ENCODE results near the gene SORCS2. TPM values are rescaled to one million over a fixed set of nuclear protein-coding genes. Genes with fewer than 3 reads are reported as not detected.
A peak's percentile ranks its signal among the peaks of the same experiment; 100 is the strongest.

SORCS2 gene
- polyA plus RNA-seq, 3 donors: 0.46 to 0.55 TPM; not detected in 1

- H3K79me2 ChIP-seq (ENCODE audit: insufficient read depth, low read length): no peaks in the 10 kb centered on the region
- H3K36me3 Mint-ChIP-seq: no peaks in the 10 kb centered on the region
- H3K4me3 ChIP-seq (replicated peaks in 1 of 3; ENCODE audit: low read depth in 2 of 3, low read length in 3 of 3): no peak overlapping the region
- H3K27me3 Mint-ChIP-seq (ENCODE audit: low read depth in 3 of 3): peaks cover 28 to 51% (median 49%) of the 10 kb centered on the region in 3 donors
- H3K4me1 ChIP-seq (ENCODE audit: control insufficient read depth in 1 of 2, insufficient read depth in 2 of 2, low read length in 2 of 2): no peaks in the 10 kb centered on the region
- no peaks in the 10 kb centered on the region for H3K9me3 ChIP-seq (replicated peaks in 1 of 2; ENCODE audit: control insufficient read depth in 1 of 2, insufficient read depth in 1 of 2, low read length in 2 of 2)
- no peaks in the 10 kb centered on the region for H3K36me3 ChIP-seq (replicated peaks in 1 of 2; ENCODE audit: control insufficient read depth in 1 of 2, insufficient read depth in 2 of 2, low read length in 2 of 2)
- H3K9me3 Mint-ChIP-seq: peaks cover 0 to 3% (median 0%) of the 10 kb centered on the region in 7 donors
- no peak overlapping the region for H3K4me2 ChIP-seq (replicated peaks; ENCODE audit: extremely low read depth, low read length, poor library complexity, severe bottlenecking)
- H3K27me3 ChIP-seq (ENCODE audit: control insufficient read depth in 2 of 2, insufficient read depth in 2 of 2, low read length in 2 of 2): peaks cover 0 to 30% of the 10 kb centered on the region in 2 donors
- H3K4me3 Mint-ChIP-seq: no peak overlapping the region
- TF ChIP-seq, protein P1, sequence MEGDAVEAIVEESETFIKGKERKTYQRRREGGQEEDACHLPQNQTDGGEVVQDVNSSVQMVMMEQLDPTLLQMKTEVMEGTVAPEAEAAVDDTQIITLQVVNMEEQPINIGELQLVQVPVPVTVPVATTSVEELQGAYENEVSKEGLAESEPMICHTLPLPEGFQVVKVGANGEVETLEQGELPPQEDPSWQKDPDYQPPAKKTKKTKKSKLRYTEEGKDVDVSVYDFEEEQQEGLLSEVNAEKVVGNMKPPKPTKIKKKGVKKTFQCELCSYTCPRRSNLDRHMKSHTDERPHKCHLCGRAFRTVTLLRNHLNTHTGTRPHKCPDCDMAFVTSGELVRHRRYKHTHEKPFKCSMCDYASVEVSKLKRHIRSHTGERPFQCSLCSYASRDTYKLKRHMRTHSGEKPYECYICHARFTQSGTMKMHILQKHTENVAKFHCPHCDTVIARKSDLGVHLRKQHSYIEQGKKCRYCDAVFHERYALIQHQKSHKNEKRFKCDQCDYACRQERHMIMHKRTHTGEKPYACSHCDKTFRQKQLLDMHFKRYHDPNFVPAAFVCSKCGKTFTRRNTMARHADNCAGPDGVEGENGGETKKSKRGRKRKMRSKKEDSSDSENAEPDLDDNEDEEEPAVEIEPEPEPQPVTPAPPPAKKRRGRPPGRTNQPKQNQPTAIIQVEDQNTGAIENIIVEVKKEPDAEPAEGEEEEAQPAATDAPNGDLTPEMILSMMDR (IDR thresholded peaks at IDR 0.05): no peak
- no peak for DNase-seq
- H3K9ac ChIP-seq (ENCODE audit: insufficient read depth, low read length, poor library complexity, severe bottlenecking): no peak overlapping the region
- H4K20me1 ChIP-seq (ENCODE audit: insufficient read depth, low read length): no peaks in the 10 kb centered on the region
- 84% methylated on average over 13 of the region's 14 CpGs for WGBS (ENCODE audit: insufficient coverage)
- intact Hi-C loops (cut with micrococcal nuclease): no loop called here
- no peak overlapping the region for H3K27ac ChIP-seq (ENCODE audit: low read depth in 1 of 2, low read length in 2 of 2)
- H2AFZ ChIP-seq (ENCODE audit: insufficient read depth, low read depth, low read length, poor library complexity, severe bottlenecking): no peak overlapping the region
- no peak overlapping the region for H3K27ac Mint-ChIP-seq
- no peaks in the 10 kb centered on the region for H3K4me1 Mint-ChIP-seq
Observed at GRCh38 chr4:7515390-7515902, 323.1 kb downstream of the SORCS2 start.

DNA sequence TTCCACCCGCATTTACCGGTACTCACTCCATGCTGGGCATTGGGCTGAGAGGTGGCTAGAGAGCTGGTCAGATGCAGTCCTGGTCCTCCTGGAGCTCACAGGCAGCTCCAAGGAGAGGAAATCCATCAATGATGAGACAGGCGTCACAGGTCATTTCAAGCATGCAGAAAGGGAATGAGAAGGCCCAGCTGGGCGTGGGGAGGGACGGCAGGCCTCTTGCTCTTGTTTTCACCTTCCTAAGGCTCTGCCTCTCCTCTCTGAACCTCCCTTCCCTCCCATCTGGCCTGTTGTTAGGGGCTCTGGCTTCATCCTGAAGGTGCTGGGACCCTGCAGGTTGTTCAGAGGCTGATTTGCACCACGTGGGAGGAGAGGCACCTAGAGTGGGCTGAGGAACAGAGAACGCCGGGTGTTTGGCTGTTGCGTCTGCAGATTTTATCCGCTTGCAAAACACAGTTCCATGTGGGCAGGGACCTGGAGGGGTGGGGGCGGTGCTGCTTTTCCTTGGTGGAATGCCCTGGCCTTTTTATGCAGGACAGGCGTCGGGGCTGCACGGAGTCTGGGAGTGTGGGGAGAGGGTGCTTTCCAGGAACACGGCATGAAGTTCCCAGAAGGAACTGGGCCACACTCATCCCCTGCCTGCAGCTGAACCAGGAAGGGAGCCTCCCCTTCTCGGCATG, 323.9 kb downstream of the SORCS2 start:
- H3K4me1 Mint-ChIP-seq: no peaks in the 10 kb centered on the region
- Histone ChIP-seq H3K4me1 (ENCODE audit: control insufficient read depth in 1 of 2, insufficient read depth in 2 of 2, low read length in 2 of 2) (no peaks in the 10 kb centered on the region), H3K27me3 (ENCODE audit: control insufficient read depth in 2 of 2, insufficient read depth in 2 of 2, low read length in 2 of 2) (peaks cover 0 to 30% of the 10 kb centered on the region in 2 donors), H3K9me3 (replicated peaks in 1 of 2; ENCODE audit: control insufficient read depth in 1 of 2, insufficient read depth in 1 of 2, low read length in 2 of 2) (no peaks in the 10 kb centered on the region), H3K9ac (ENCODE audit: insufficient read depth, low read length, poor library complexity, severe bottlenecking) (no peak overlapping the region), H3K4me2 (replicated peaks; ENCODE audit: extremely low read depth, low read length, poor library complexity, severe bottlenecking) (no peak overlapping the region), H2AFZ (ENCODE audit: insufficient read depth, low read depth, low read length, poor library complexity, severe bottlenecking) (no peak overlapping the region), H3K4me3 (replicated peaks in 1 of 3; ENCODE audit: low read depth in 2 of 3, low read length in 3 of 3) (no peak overlapping the region), H3K27ac (ENCODE audit: low read depth in 1 of 2, low read length in 2 of 2) (no peak overlapping the region), H3K79me2 (ENCODE audit: insufficient read depth, low read length) (no peaks in the 10 kb centered on the region), H3K36me3 (replicated peaks in 1 of 2; ENCODE audit: control insufficient read depth in 1 of 2, insufficient read depth in 2 of 2, low read length in 2 of 2) (no peaks in the 10 kb centered on the region), H4K20me1 (ENCODE audit: insufficient read depth, low read length) (no peaks in the 10 kb centered on the region)
- no peaks in the 10 kb centered on the region for H3K36me3 Mint-ChIP-seq
- intact Hi-C loops (cut with micrococcal nuclease): no loop called here
- DNase-seq: no peak
- H3K27me3 Mint-ChIP-seq (ENCODE audit: low read depth in 3 of 3): peaks cover 26 to 50% (median 48%) of the 10 kb centered on the region in 3 donors
- WGBS (ENCODE audit: insufficient coverage): 37% methylated on average over 5 of the region's 16 CpGs
- peak overlapping the region in 1 of 2 donors; percentile 30 for H3K4me3 Mint-ChIP-seq
- H3K9me3 Mint-ChIP-seq: peaks cover 0 to 3% (median 0%) of the 10 kb centered on the region in 7 donors
- TF ChIP-seq, protein P1 (IDR thresholded peaks at IDR 0.05): no peak
- no peak overlapping the region for H3K27ac Mint-ChIP-seq

All from CD14-positive monocyte (primary cell).